ENCODE measurements around the gene SCARB1. TPM values are rescaled to one million over a fixed set of nuclear protein-coding genes. Genes with fewer than 3 reads are reported as not detected.

Gene SCARB1
- total RNA-seq, 1 donor from 2014 or later: 24.0 TPM

GRCh38 chr12:124833693-124834122, 30.0 kb downstream of the SCARB1 start:
- intact Hi-C loops (cut with DNase I): no loop called here
- ATAC-seq: no peak
- Histone ChIP-seq H3K9me3 (no peaks in the 10 kb centered on the region), H3K27me3 (ENCODE audit: low read depth) (no peaks in the 10 kb centered on the region), H3K27ac (peak overlapping the region; percentile 18), H3K4me1 (peaks cover 20% of the 10 kb centered on the region), H3K36me3 (no peaks in the 10 kb centered on the region), H3K4me3 (no peak overlapping the region)
- no peak for TF ChIP-seq CTCF (IDR thresholded peaks at IDR 0.05)
- no peak for DNase-seq

- peaks cover 11% of the 10 kb centered on the region for H3K4me1 ChIP-seq
- no peak for DNase-seq
- intact Hi-C loops (cut with DNase I): no loop called here
- H3K27me3 ChIP-seq (ENCODE audit: low read depth): no peaks in the 10 kb centered on the region
- no peaks in the 10 kb centered on the region for H3K36me3 ChIP-seq
- H3K9me3 ChIP-seq: no peaks in the 10 kb centered on the region
- H3K27ac ChIP-seq: no peak overlapping the region
- no peak overlapping the region for H3K4me3 ChIP-seq
- no peak for ATAC-seq
- no peak for TF ChIP-seq CTCF (IDR thresholded peaks at IDR 0.05)
These were observed 30.8 kb downstream of the SCARB1 start for GRCh38 chr12:124832856-124833255.

- intact Hi-C loops (cut with DNase I): no loop called here
- no peaks in the 10 kb centered on the region for H3K27me3 ChIP-seq (ENCODE audit: low read depth)
- no peak overlapping the region for H3K4me3 ChIP-seq
- ATAC-seq (no peak), DNase-seq (no peak)
- no peak for TF ChIP-seq CTCF (IDR thresholded peaks at IDR 0.05)
- H3K36me3 ChIP-seq: no peaks in the 10 kb centered on the region
- no peak overlapping the region for H3K27ac ChIP-seq
- H3K4me1 ChIP-seq: peaks cover 8% of the 10 kb centered on the region
- H3K9me3 ChIP-seq: no peaks in the 10 kb centered on the region
These were observed 32.1 kb downstream of the SCARB1 start for GRCh38 chr12:124831590-124831989.

GRCh38 chr12:124830306-124830705, 33.4 kb downstream of the SCARB1 start:
- Histone ChIP-seq H3K4me3 (no peak overlapping the region), H3K27me3 (ENCODE audit: low read depth) (no peaks in the 10 kb centered on the region), H3K9me3 (no peaks in the 10 kb centered on the region), H3K4me1 (peaks cover 8% of the 10 kb centered on the region), H3K36me3 (no peaks in the 10 kb centered on the region), H3K27ac (no peak overlapping the region)
- DNase-seq (no peak), ATAC-seq (no peak)
- intact Hi-C loops (cut with DNase I): no loop called here
- TF ChIP-seq CTCF (IDR thresholded peaks at IDR 0.05): no peak

GRCh38 chr12:124829708-124830304, 33.9 kb downstream of the SCARB1 start:
- Histone ChIP-seq H3K4me3 (no peak overlapping the region), H3K27me3 (ENCODE audit: low read depth) (no peaks in the 10 kb centered on the region), H3K36me3 (no peaks in the 10 kb centered on the region), H3K4me1 (peaks cover 8% of the 10 kb centered on the region), H3K27ac (no peak overlapping the region), H3K9me3 (no peaks in the 10 kb centered on the region)
- DNase-seq (no peak), ATAC-seq (no peak)
- TF ChIP-seq CTCF (IDR thresholded peaks at IDR 0.05): no peak
- intact Hi-C loops (cut with DNase I): no loop called here

All from lower lobe of right lung (tissue), 2 donors.